K562 (cell line): ENCODE data around the gene ANO6. TPM values are rescaled to one million over a fixed set of nuclear protein-coding genes. Genes with fewer than 3 reads are reported as not detected.

ENCODE experiments used
- ATAC-seq: fragments of 200-7000 bp; cut with Tn5 transposase; 3 replicates; pipeline ENCODE4 v1.9.1; 2020; ENCODE audit warnings: moderate library complexity
- BruUV-seq: library from RNA; stranded (reverse); fragments of 400-500 nt; replicated peaks from 2 replicates; lab custom pipeline; 2021; lab: Mats Ljungman, UMichigan
- CTCF ChIA-PET: fragments of 300-600 bp; formaldehyde crosslinking; extraction: SDS; loops from one replicate; lab custom pipeline; 2021; ENCODE audit warnings: low intra/inter-chr PET ratio; lab: Yijun Ruan, JAX
- POLR2A ChIA-PET: fragments of 300-600, 350-650 bp; sonication (Branson Sonifier 250); formaldehyde crosslinking; extraction: SDS; loops from one replicate; lab custom pipeline; 2021; ENCODE audit warnings: antibody characterized with exemption, inconsistent platforms; lab: Yijun Ruan, JAX
- DNase-seq, 4 experiments: peaks; one replicate each; pipeline versions ENCODE4 v3.0.0 to v3.0.0-alpha.2; 2011 to 2018; ENCODE audit warnings: low spot score in 3 of 4, mixed read lengths in 3 of 4; ENCODE audit errors: extremely low read depth in 1 of 4
- FAIRE-seq: peaks from 2 replicates; lab custom pipeline; 2011; peaks lifted over from hg19 to GRCh38; lab: Jason Lieb, UNC
- H2AFZ ChIP-seq: 2 replicates; pipeline ENCODE4 v1.6.0; 2011; ENCODE audit warnings: low read depth, low read length, control low read depth, inconsistent platforms
- H3K27ac ChIP-seq: fragments of 200-600 bp; 3 replicates; pipeline ENCODE4 v1.8.0; 2011; ENCODE audit warnings: low read depth, mild to moderate bottlenecking, control low read depth, inconsistent platforms, low read length, moderate library complexity, mixed read lengths; ENCODE audit errors: extremely low read depth
- H3K27me3 ChIP-seq, 2 experiments: fragments of 300-600 bp in 1 of 2; 2 replicates in 1 of 2; 3 replicates in 1 of 2; pipeline versions ENCODE4 v1.6.0 to v1.8.0; 2011; ENCODE audit warnings: inconsistent platforms in 2 of 2, low read length in 2 of 2, mild to moderate bottlenecking in 1 of 2, mixed read lengths in 1 of 2, moderate library complexity in 1 of 2; ENCODE audit not compliant: control insufficient read depth in 2 of 2, insufficient read depth in 2 of 2
- H3K36me3 ChIP-seq: fragments of 300-600 bp; 3 replicates; pipeline ENCODE4 v1.8.0; 2011; ENCODE audit warnings: mild to moderate bottlenecking, low read length, inconsistent platforms; ENCODE audit not compliant: control insufficient read depth, insufficient read depth
- H3K4me1 ChIP-seq, 2 experiments: fragments of 200-600 bp in 1 of 2; replicated peaks in 1 of 2; 2 replicates in 1 of 2; 3 replicates in 1 of 2; pipeline versions ENCODE4 v1.5.1 to v1.8.0; 2011; ENCODE audit warnings: inconsistent platforms in 2 of 2, low read length in 2 of 2, mild to moderate bottlenecking in 1 of 2, mixed read lengths in 1 of 2, moderate library complexity in 1 of 2; ENCODE audit not compliant: control insufficient read depth in 2 of 2, insufficient read depth in 2 of 2
- H3K4me2 ChIP-seq: 2 replicates; pipeline ENCODE4 v1.6.1; 2011; ENCODE audit warnings: low read length, control low read depth, inconsistent platforms, mixed read lengths; ENCODE audit not compliant: insufficient read depth
- H3K4me3 ChIP-seq: fragments of 200-600 bp; sonication (generic), shearing (Covaris generic); 2 replicates; pipeline ENCODE4 v1.5.1; 2016; ENCODE audit warnings: control low read depth, inconsistent platforms
- H3K79me2 ChIP-seq: fragments of 200-600 bp; 3 replicates; pipeline ENCODE4 v1.8.0; 2011; ENCODE audit warnings: low read length, inconsistent platforms; ENCODE audit not compliant: control insufficient read depth, insufficient read depth
- H3K9ac ChIP-seq, 2 experiments: 2 replicates each; pipeline versions ENCODE4 v1.6.0 to v1.6.1; 2011; ENCODE audit warnings: low read depth in 2 of 2, low read length in 2 of 2, control low read depth in 1 of 2, inconsistent platforms in 1 of 2, mild to moderate bottlenecking in 1 of 2, mixed read lengths in 1 of 2; ENCODE audit not compliant: insufficient read depth in 1 of 2
- H3K9me1 ChIP-seq: one replicate; pipeline ENCODE4 v1.6.0; 2011; ENCODE audit warnings: inconsistent platforms, mild to moderate bottlenecking, low read length, moderate library complexity; ENCODE audit not compliant: control insufficient read depth, insufficient read depth
- H3K9me3 ChIP-seq: replicated peaks from 2 replicates; pipeline ENCODE4 v1.5.1; 2011; ENCODE audit warnings: low read depth, low read length, inconsistent platforms; ENCODE audit not compliant: control insufficient read depth, insufficient read depth
- H4K20me1 ChIP-seq: replicated peaks from 2 replicates; pipeline ENCODE4 v1.6.1; 2011; ENCODE audit warnings: low read length, inconsistent platforms, mixed read lengths; ENCODE audit not compliant: control insufficient read depth, insufficient read depth
- MTA1 ChIP-seq: fragments of 450-650 bp; IDR thresholded peaks from 2 replicates; pipeline ENCODE4 v1.6.1; 2017; ENCODE audit warnings: borderline replicate concordance
- SLC30A9 ChIP-seq: fragments of 250-450 bp; sonication (Bioruptor Pico); IDR thresholded peaks from 2 replicates; pipeline ENCODE4 v1.8.0; 2022; ENCODE audit warnings: mild to moderate bottlenecking, moderate library complexity
- SMAD2 ChIP-seq: fragments of 150-350 bp; IDR thresholded peaks from 2 replicates; pipeline ENCODE4 v1.6.1; 2014; ENCODE audit warnings: low read depth, mild to moderate bottlenecking, low read length
- TEAD4 ChIP-seq, 2 experiments: sonication (generic) in 1 of 2; formaldehyde crosslinking in 1 of 2; IDR thresholded peaks; 2 replicates each; pipeline versions ENCODE4 v1.6.1 to v1.8.0; 2012 to 2022; ENCODE audit warnings: borderline replicate concordance in 1 of 2, inconsistent platforms in 1 of 2, low read length in 1 of 2, mild to moderate bottlenecking in 1 of 2, missing genetic modification reagents in 1 of 2
- TSC22D4 ChIP-seq: fragments of 450-650 bp; IDR thresholded peaks from 2 replicates; pipeline ENCODE4 v1.6.1; 2016; ENCODE audit warnings: missing genetic modification characterization, missing biosample characterization, control low read depth
- U2AF2 ChIP-seq: fragments of 200-400 bp; formaldehyde crosslinking; optimal IDR thresholded peaks from 2 replicates; pipeline ENCODE3; 2017; ENCODE audit warnings: low read depth, mild to moderate bottlenecking, low read length
- YBX1 ChIP-seq: fragments of 450-650 bp; IDR thresholded peaks from 2 replicates; pipeline ENCODE4 v1.7.1; 2016; ENCODE audit warnings: mild to moderate bottlenecking
- ZNF41 ChIP-seq: fragments of 250-450 bp; sonication (Bioruptor Pico); conservative IDR thresholded peaks from 2 replicates; pipeline ENCODE4 v1.4.0; 2020; ENCODE audit warnings: mild to moderate bottlenecking
- WGBS: fragments of 100-300 bp; shearing (Covaris generic); methylation state at CpG from one replicate; pipeline ENCODE4 v1.1.6; 2016; ENCODE audit warnings: low coverage, mixed read lengths; ENCODE audit not compliant: insufficient coverage; ENCODE audit errors: missing lambda C conversion rate; 5-methylcytosine and 5-hydroxymethylcytosine counted together
- in situ Hi-C: fragments of 300-500 bp; cut with MboI; formaldehyde crosslinking; loops from 4 replicates; pipeline ENCODE4 v1.15.0; 2018; ENCODE audit warnings: inconsistent platforms, mixed read lengths
- intact Hi-C: fragments of 100-400 bp; cut with micrococcal nuclease; formaldehyde crosslinking; loops from 2 replicates; pipeline ENCODE4 v1.14.2; 2022
- polyA plus RNA-seq, 8 experiments: library from polyadenylated mRNA; depleted of rRNA in 4 of 8; stranded (reverse) in 5 of 8; unstranded in 3 of 8; fragments of >200 nt; fragmentation: Nextera tagmentation in 2 of 8; fragmentation: Illumina TruSeq in 1 of 8; extraction: Ambion mirVana in 2 of 8; extraction: Trizol in 1 of 8; gene quantifications; 2 replicates each; pipeline versions ENCODE4 v1.2.1 to v1.2.3, GENCODE V29; 2011 to 2014; ENCODE audit warnings: inconsistent platforms in 1 of 8, missing spikeins in 1 of 8
- total RNA-seq, 7 experiments: library from RNA; depleted of rRNA in 6 of 7; stranded (reverse); fragments of >200 nt in 6 of 7; fragmentation: Illumina TruSeq in 2 of 7; extraction: Trizol in 2 of 7; gene quantifications; 2 replicates each; pipeline versions ENCODE4 v1.2.1 to v1.2.3, GENCODE V29; 2011 to 2021; ENCODE audit warnings: low replicate concordance in 1 of 7
- TF ChIP-seq, protein P1 (sequence below), 3 experiments: IDR thresholded peaks in 2 of 3; conservative IDR thresholded peaks in 1 of 3; 2 replicates each; pipeline ENCODE4 v1.5.1; 2011 to 2012; ENCODE audit warnings: low read length in 3 of 3, mild to moderate bottlenecking in 3 of 3, control low read depth in 2 of 3, improper control_type of control experiment in 1 of 3, inconsistent platforms in 1 of 3, low read depth in 1 of 3, mixed read lengths in 1 of 3, moderate library complexity in 1 of 3; ENCODE audit not compliant: insufficient read depth in 2 of 3
- TF ChIP-seq, protein P2 (sequence below): fragments of 200-800 bp; sonication (Bioruptor generic); IDR thresholded peaks from 2 replicates; pipeline ENCODE4 v1.6.1; 2016; ENCODE audit warnings: missing genetic modification characterization, missing compliant biosample characterization
- TF ChIP-seq, protein P3 (sequence below): IDR thresholded peaks from 2 replicates; pipeline ENCODE4 v1.6.1; 2012; ENCODE audit warnings: low read depth, low read length, improper control_type of control experiment, borderline replicate concordance

The ANO6 gene
- total and polyA plus RNA-seq, 9 of the 15 experiments (the other 6 are each of a cell fraction or from before 2014, with no cell fraction given): 3.5 to 24.7 (median 20.3) TPM

DNA sequence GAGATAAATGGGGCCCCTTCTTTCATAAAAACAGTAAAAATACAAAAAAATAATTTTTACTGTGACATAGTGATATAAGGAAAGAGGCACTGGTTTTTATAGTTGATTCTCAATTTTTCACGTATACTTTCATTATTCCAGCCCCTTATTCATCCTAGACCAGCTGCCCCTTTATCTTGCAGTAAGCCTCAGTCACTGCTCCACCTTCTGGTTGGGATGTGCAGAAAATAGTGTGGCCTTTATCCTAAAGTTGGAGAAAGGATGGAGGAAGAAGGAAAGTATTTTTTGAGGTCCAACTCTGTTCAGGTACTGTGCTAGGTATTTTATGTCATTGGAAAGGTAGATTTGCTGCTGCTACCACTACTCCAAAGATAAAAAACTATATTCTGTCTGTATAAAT lies 172.7 kb downstream of the ANO6 start:
- no peaks in the 10 kb centered on the region for H3K9me3 ChIP-seq
- intact Hi-C loops (loop anchor here (1.0 to 5.0 kb wide), 2 partner anchors 119 to 216 kb away; no protein-coding TSS in a partner anchor), in situ Hi-C loops (no loop called here)
- DNase-seq: peak in 3 of 4 experiments; percentile 16 to 36 (median 32)
- H3K27ac ChIP-seq: no peak overlapping the region
- ChIA-PET CTCF (interaction anchor here (0.9 kb wide), 1 partner anchor 218 kb away, joined by 3 read pairs; no protein-coding TSS in a partner anchor), POLR2A (no interaction called here)
- H3K4me3 ChIP-seq: no peak overlapping the region
- H3K36me3 ChIP-seq: peaks cover 13% of the 10 kb centered on the region; the same call in 2 of the 3 replicates
- H2AFZ ChIP-seq: no peak overlapping the region
- H3K27me3 ChIP-seq: no peaks in the 10 kb centered on the region
- whole genome bisulfite sequencing: 35% methylated on average over 1 of the region's 1 CpG
- no peak overlapping the region for H3K9ac ChIP-seq
- no peaks in the 10 kb centered on the region for H3K9me1 ChIP-seq
- no TSS peak for BruUV-seq
- no peaks in the 10 kb centered on the region for H4K20me1 ChIP-seq
- no peaks in the 10 kb centered on the region for H3K4me1 ChIP-seq
- no peak overlapping the region for H3K4me2 ChIP-seq
- FAIRE-seq: no peak
- peak; percentile 62; the same call in 2 of the 3 replicates for ATAC-seq
- H3K79me2 ChIP-seq: no peaks in the 10 kb centered on the region
- TF ChIP-seq U2AF2 (no peak), ZNF41 (CRISPR knock-in tag) (no peak), TSC22D4 (tag) (no peak), TEAD4 (IDR thresholded peaks at IDR 0.05; ENCODE audit: low read length) (no peak), TEAD4 (CRISPR knock-in tag; IDR thresholded peaks at IDR 0.05; ENCODE audit: borderline replicate concordance) (no peak), SMAD2 (no peak), SLC30A9 (no peak), YBX1 (no peak), MTA1 (no peak)
- TF ChIP-seq, protein P1, sequence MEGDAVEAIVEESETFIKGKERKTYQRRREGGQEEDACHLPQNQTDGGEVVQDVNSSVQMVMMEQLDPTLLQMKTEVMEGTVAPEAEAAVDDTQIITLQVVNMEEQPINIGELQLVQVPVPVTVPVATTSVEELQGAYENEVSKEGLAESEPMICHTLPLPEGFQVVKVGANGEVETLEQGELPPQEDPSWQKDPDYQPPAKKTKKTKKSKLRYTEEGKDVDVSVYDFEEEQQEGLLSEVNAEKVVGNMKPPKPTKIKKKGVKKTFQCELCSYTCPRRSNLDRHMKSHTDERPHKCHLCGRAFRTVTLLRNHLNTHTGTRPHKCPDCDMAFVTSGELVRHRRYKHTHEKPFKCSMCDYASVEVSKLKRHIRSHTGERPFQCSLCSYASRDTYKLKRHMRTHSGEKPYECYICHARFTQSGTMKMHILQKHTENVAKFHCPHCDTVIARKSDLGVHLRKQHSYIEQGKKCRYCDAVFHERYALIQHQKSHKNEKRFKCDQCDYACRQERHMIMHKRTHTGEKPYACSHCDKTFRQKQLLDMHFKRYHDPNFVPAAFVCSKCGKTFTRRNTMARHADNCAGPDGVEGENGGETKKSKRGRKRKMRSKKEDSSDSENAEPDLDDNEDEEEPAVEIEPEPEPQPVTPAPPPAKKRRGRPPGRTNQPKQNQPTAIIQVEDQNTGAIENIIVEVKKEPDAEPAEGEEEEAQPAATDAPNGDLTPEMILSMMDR (IDR thresholded peaks at IDR 0.05 in 2 of 3, conservative IDR thresholded peaks at IDR 0.05 in 1 of 3; ENCODE audit: insufficient read depth in 2 of 3, low read depth in 1 of 3, low read length in 3 of 3): peak; percentile 37 to 59 (median 57); a peak in 3 of 6 replicates
- TF ChIP-seq, protein P2, sequence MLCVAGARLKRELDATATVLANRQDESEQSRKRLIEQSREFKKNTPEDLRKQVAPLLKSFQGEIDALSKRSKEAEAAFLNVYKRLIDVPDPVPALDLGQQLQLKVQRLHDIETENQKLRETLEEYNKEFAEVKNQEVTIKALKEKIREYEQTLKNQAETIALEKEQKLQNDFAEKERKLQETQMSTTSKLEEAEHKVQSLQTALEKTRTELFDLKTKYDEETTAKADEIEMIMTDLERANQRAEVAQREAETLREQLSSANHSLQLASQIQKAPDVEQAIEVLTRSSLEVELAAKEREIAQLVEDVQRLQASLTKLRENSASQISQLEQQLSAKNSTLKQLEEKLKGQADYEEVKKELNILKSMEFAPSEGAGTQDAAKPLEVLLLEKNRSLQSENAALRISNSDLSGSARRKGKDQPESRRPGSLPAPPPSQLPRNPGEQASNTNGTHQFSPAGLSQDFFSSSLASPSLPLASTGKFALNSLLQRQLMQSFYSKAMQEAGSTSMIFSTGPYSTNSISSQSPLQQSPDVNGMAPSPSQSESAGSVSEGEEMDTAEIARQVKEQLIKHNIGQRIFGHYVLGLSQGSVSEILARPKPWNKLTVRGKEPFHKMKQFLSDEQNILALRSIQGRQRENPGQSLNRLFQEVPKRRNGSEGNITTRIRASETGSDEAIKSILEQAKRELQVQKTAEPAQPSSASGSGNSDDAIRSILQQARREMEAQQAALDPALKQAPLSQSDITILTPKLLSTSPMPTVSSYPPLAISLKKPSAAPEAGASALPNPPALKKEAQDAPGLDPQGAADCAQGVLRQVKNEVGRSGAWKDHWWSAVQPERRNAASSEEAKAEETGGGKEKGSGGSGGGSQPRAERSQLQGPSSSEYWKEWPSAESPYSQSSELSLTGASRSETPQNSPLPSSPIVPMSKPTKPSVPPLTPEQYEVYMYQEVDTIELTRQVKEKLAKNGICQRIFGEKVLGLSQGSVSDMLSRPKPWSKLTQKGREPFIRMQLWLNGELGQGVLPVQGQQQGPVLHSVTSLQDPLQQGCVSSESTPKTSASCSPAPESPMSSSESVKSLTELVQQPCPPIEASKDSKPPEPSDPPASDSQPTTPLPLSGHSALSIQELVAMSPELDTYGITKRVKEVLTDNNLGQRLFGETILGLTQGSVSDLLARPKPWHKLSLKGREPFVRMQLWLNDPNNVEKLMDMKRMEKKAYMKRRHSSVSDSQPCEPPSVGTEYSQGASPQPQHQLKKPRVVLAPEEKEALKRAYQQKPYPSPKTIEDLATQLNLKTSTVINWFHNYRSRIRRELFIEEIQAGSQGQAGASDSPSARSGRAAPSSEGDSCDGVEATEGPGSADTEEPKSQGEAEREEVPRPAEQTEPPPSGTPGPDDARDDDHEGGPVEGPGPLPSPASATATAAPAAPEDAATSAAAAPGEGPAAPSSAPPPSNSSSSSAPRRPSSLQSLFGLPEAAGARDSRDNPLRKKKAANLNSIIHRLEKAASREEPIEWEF (CRISPR knock-in tag): no peak
- TF ChIP-seq, protein P3, sequence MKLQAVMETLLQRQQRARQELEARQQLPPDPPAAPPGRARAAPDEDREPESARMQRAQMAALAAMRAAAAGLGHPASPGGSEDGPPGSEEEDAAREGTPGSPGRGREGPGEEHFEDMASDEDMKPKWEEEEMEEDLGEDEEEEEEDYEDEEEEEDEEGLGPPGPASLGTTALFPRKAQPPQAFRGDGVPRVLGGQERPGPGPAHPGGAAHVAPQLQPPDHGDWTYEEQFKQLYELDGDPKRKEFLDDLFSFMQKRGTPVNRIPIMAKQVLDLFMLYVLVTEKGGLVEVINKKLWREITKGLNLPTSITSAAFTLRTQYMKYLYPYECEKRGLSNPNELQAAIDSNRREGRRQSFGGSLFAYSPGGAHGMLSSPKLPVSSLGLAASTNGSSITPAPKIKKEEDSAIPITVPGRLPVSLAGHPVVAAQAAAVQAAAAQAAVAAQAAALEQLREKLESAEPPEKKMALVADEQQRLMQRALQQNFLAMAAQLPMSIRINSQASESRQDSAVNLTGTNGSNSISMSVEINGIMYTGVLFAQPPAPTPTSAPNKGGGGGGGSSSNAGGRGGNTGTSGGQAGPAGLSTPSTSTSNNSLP: no peak
